ENCODE measurements around the gene RPS13. TPM values are rescaled to one million over a fixed set of nuclear protein-coding genes. Genes with fewer than 3 reads are reported as not detected.
"Not testable (repeated sequence)": the region's sequence is repeated elsewhere in the genome, so short reads cannot be mapped to it uniquely, and the experiment has no call there.

The RPS13 gene
- total RNA-seq, 1 donor = 1,615 TPM

DNA sequence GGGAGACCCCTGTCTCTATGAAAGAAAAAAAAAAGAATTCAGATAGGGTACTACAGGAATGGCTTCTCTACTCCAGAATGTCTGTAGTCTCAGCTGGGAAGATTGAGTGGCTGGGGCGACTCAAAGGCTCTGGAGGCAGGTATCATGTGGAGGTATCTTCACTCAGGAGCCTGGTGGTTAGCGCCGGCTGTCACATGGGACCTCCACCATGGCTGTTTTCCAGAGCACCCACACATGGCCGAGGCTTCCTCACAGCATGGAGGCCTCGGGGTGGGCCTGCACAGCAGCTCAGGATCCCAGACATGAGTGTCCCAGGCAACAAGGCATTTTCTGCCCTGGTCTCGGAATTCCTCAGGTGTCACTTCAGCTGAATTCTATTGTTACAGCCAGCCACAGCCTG, 10.1 kb downstream of the RPS13 start:
- no peak overlapping the region for H3K4me3 ChIP-seq (ENCODE audit: low read depth, low read length)
- TF ChIP-seq, protein P1, sequence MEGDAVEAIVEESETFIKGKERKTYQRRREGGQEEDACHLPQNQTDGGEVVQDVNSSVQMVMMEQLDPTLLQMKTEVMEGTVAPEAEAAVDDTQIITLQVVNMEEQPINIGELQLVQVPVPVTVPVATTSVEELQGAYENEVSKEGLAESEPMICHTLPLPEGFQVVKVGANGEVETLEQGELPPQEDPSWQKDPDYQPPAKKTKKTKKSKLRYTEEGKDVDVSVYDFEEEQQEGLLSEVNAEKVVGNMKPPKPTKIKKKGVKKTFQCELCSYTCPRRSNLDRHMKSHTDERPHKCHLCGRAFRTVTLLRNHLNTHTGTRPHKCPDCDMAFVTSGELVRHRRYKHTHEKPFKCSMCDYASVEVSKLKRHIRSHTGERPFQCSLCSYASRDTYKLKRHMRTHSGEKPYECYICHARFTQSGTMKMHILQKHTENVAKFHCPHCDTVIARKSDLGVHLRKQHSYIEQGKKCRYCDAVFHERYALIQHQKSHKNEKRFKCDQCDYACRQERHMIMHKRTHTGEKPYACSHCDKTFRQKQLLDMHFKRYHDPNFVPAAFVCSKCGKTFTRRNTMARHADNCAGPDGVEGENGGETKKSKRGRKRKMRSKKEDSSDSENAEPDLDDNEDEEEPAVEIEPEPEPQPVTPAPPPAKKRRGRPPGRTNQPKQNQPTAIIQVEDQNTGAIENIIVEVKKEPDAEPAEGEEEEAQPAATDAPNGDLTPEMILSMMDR (IDR thresholded peaks at IDR 0.05; ENCODE audit: insufficient read depth, low read length) = no peak
- no peak for DNase-seq (ENCODE audit: low read depth)

DNA sequence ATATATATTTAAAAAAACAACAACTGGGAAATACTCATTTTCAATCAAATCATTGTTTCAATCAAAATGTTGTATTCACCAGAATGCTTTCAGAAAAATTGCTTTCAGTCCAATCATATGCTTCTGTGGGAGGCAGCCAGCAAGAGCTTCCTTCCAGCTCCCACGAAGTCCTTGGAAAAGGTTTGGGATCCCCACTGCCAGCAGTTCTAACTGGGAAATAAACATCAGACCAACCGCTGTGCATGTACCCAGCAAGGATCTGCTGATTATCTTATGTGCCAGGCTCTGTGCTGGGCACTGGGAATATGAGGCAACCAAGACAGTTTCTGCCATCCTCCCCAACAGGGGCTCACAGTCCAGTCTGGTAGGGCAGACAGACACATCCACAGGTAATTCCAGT, 10.8 kb downstream of the RPS13 start:
- TF ChIP-seq, protein P1 (IDR thresholded peaks at IDR 0.05; ENCODE audit: insufficient read depth, low read length) = no peak
- no peak overlapping the region for H3K4me3 ChIP-seq (ENCODE audit: low read depth, low read length)
- DNase-seq (ENCODE audit: low read depth) = no peak

DNA sequence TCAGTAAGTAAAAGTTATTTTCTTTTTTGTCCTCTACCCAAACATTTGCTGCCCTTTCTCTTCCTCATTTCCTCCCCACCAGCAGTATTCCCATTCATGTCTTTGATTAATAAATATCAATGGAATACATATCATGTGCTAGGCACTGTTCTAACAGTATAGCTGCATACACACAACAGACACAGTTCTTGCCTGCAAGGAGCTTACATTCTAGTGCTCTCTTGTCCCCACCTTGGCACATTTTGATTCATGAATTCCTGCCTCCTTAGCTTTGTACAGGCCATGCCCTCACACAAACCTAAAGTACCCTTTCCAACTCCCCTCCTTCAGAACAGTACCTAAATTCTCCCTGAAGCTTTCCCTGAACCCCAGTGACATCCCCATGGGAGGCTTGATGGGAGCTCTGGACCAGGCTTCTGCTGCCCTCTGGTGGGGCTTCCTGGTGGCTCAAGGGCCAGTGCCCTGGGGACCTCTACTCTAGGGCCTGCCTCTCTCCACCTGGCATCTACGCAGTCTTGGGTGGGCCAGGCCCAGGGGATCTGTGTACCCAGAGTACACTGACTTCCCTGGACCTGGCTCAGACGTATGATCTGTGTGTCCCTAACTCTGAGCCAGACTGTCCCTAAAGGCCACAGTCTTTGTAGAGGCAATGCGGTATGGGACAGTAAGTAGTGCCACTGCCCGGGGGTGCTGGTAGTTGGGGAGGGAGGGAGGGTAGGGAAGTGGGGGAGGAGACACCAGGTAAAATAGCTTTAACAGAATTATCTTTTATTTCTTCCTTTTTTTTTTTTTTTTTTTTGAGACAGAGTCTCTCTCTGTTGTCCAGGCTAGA, 14.1 kb downstream of the RPS13 start:
- TF ChIP-seq, protein P1 (IDR thresholded peaks at IDR 0.05; ENCODE audit: insufficient read depth, low read length) = peak; percentile 77
- peak; percentile 45 for DNase-seq (ENCODE audit: low read depth)
- H3K4me3 ChIP-seq (ENCODE audit: low read depth, low read length) = no peak overlapping the region

DNA sequence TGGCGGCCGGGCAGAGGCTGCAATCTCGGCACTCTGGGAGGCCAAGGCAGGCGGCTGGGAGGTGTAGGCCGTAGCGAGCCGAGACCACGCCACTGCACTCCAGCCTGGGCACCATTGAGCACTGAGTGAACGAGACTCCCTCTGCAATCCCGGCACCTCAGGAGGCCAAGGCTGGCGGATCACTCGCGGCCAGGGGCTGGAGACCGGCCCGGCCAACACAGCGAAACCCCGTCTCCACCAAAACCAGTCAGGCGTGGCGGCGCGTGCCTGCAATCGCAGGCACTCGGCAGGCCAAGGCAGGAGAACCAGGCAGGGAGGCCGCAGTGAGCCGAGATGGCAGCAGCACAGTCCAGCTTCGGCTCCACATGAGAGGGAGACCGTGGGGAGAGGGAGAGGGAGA, 26.3 kb downstream of the RPS13 start:
- not testable (repeated sequence) for H3K4me3 ChIP-seq (ENCODE audit: low read depth, low read length); DNase-seq (ENCODE audit: low read depth)

DNA sequence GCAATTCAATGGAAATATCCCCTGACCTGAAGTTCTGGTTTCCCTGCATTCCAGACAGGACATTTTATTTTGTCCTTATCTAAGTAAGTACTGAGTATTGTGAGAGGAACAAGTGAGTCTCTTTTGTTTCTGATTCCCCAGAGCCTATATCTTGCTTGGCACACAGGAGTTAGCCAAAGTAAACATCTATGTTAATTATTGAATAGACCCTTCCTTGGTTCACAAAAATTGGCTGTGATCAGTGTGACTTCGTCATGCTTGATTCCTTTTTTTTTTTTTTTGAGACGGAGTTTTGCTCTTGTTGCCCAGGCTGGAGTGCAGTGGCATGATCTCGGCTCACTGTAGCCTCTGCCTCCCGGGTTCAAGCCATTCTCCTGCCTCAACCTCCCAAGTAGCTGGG, 29.0 kb downstream of the RPS13 start:
- not testable (repeated sequence) for H3K4me3 ChIP-seq (ENCODE audit: low read depth, low read length); DNase-seq (ENCODE audit: low read depth)

DNA sequence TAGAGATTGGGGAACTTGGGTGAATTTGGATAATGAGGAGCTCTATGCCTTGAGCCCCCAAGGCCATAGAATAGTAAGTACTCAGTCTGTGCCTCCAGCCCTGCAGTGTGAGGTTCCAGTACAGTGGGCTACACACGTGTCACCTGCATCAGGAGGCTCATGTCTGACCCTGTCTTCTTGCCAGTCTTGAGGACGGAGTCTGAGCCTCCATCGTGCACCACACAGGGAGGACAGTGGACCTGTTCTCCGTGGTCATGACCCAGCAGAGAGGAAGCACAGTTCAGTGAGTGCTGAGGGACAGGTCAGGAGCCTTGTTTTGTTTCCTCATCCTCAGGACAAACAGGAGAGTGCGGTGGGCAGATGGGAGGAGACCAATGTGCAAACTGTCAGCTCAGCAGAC, 30.8 kb downstream of the RPS13 start:
- TF ChIP-seq, protein P1 (IDR thresholded peaks at IDR 0.05; ENCODE audit: insufficient read depth, low read length) = no peak
- DNase-seq (ENCODE audit: low read depth) = no peak
- no peak overlapping the region for H3K4me3 ChIP-seq (ENCODE audit: low read depth, low read length)

DNA sequence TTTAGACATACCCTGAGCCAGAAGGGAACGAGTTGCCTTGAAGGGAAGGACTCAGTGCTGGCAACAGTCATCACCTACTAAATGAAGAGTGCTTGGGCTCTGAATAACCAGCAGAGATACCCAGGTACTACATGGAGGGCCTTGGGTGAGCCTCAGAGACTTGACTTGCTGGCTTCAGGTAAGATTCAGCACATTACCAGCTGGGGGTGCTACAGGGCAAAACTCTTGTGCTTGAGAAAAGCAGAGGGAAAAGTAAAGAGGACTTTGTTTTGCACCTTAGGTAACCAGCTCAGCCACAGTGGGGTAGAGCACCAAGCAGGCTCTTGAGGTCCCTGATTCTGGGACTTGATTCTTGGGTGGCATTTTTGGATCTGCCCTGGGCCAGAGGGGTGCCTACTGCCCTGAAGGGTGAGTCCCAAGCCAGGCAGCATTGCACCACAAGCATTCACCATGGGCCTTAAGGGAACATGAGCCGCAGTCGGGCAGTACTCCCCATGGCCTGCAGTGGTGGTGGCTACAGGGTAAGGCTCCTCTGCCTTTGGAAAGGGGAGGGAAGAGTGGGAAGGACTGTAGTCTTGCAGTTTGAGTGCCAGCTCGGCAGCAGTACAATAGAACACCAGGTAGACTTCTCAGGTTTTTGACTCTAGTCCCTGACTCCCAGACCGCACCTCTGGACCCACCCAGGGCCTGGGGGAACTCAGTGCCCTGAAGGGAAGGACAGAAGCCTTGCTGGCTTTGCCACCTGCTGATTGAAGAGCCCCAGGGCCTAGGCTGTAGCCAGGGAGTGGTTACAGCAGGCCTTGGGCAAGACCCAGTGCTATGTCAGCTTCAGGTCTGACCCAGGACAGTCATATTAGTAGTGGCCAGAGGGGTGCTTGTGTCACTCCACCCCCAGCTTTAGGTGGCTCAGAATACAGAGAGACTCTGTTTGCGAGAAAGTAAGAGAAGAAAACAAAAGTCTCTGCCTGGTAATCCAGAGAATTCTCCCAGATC, 40.5 kb downstream of the RPS13 start:
- no peak overlapping the region for H3K4me3 ChIP-seq (ENCODE audit: low read depth, low read length)
- TF ChIP-seq, protein P1 (IDR thresholded peaks at IDR 0.05; ENCODE audit: insufficient read depth, low read length) = no peak
- no peak for DNase-seq (ENCODE audit: low read depth)

DNA sequence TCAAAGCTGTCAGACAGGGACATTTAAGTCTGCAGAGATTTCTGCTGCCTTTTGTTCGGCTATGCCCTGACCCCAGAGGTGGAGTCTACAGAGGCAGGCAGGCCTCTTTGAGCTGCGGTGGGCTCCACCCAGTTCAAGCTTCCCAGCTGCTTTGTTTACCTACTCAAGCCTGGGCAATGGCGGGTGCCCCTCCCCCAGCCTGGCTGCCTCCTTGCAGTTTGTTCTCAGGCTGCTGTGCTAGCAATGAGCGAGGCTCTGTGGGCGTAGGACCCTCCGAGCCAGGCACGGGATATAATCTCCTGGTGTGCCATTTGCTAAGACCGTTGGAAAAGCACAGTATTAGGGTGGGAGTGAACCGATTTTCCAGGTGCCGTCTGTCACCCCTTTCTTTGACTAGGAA, 43.4 kb downstream of the RPS13 start:
- not testable (repeated sequence) for DNase-seq (ENCODE audit: low read depth); H3K4me3 ChIP-seq (ENCODE audit: low read depth, low read length)
